H1 (cell line): ENCODE results near the gene GSTO1. TPM values are rescaled to one million over a fixed set of nuclear protein-coding genes. Genes with fewer than 3 reads are reported as not detected.

ENCODE experiments used
- CTCF ChIA-PET: fragments of 300-600 bp; sonication (Branson Sonifier 250); formaldehyde crosslinking; loops from one replicate; lab custom pipeline; 2021; ENCODE audit not compliant: partially characterized antibody; lab: Charles Lee
- POLR2A ChIA-PET: fragments of 300-600 bp; sonication (Branson Sonifier 250); formaldehyde crosslinking; loops from one replicate; lab custom pipeline; 2021; ENCODE audit warnings: inconsistent platforms; ENCODE audit not compliant: partially characterized antibody; lab: Charles Lee
- DNase-seq, 2 experiments: peaks; one replicate each; pipeline versions ENCODE4 v3.0.0 to v3.0.0-alpha.2; 2010 to 2022; ENCODE audit warnings: low spot score in 2 of 2, low read depth in 1 of 2, mixed read lengths in 1 of 2
- FAIRE-seq: peaks from 2 replicates; lab custom pipeline; 2011; peaks lifted over from hg19 to GRCh38; lab: Jason Lieb, UNC
- H2AFZ ChIP-seq: 2 replicates; pipeline ENCODE4 v1.8.1; 2012; ENCODE audit warnings: low read length, inconsistent platforms
- H2AK5ac ChIP-seq: 2 replicates; pipeline ENCODE4 v1.6.1; 2013; ENCODE audit warnings: low read depth, low read length
- H2BK120ac ChIP-seq: replicated peaks from 2 replicates; pipeline ENCODE3; 2013; ENCODE audit warnings: low read depth, low read length, inconsistent platforms
- H2BK12ac ChIP-seq: 2 replicates; pipeline ENCODE4 v1.6.1; 2013; ENCODE audit warnings: low read depth, low read length
- H2BK15ac ChIP-seq: 2 replicates; pipeline ENCODE4 v1.6.1; 2013; ENCODE audit warnings: low read length
- H2BK20ac ChIP-seq: 2 replicates; pipeline ENCODE4 v1.6.1; 2013; ENCODE audit warnings: low read length
- H2BK5ac ChIP-seq: 2 replicates; pipeline ENCODE4 v1.6.1; 2013; ENCODE audit warnings: low read depth, low read length
- H3K14ac ChIP-seq: 2 replicates; pipeline ENCODE4 v1.6.1; 2013; ENCODE audit warnings: inconsistent platforms; ENCODE audit not compliant: insufficient read length
- H3K18ac ChIP-seq: 2 replicates; pipeline ENCODE4 v1.6.1; 2013; ENCODE audit warnings: low read length; ENCODE audit errors: extremely low read depth
- H3K23ac ChIP-seq: 2 replicates; pipeline ENCODE4 v1.6.1; 2013; ENCODE audit warnings: inconsistent platforms; ENCODE audit not compliant: insufficient read length
- H3K23me2 ChIP-seq: 2 replicates; pipeline ENCODE4 v1.6.1; 2013; ENCODE audit warnings: low read depth, low read length
- H3K27ac ChIP-seq: 2 replicates; pipeline ENCODE4 v1.6.1; 2011; ENCODE audit warnings: low read depth, low read length, inconsistent platforms
- H3K27me3 ChIP-seq, 4 experiments: replicated peaks in 1 of 4; 1 replicate in 1 of 4; 2 replicates in 3 of 4; pipeline versions ENCODE4 v1.6.1 to v1.8.1; 2011 to 2013; ENCODE audit warnings: low read length in 3 of 4, mild to moderate bottlenecking in 3 of 4, inconsistent platforms in 2 of 4, mixed read lengths in 2 of 4, moderate library complexity in 1 of 4; ENCODE audit not compliant: control insufficient read depth in 3 of 4, insufficient read depth in 3 of 4; ENCODE audit errors: extremely low read depth in 1 of 4
- H3K36me3 ChIP-seq, 4 experiments: 2 replicates each; pipeline versions ENCODE4 v1.6.1 to v1.8.1; 2011 to 2013; ENCODE audit warnings: mild to moderate bottlenecking in 4 of 4, low read length in 3 of 4, moderate library complexity in 2 of 4, control low read depth in 1 of 4, inconsistent platforms in 1 of 4; ENCODE audit not compliant: insufficient read depth in 4 of 4, control insufficient read depth in 2 of 4
- H3K4ac ChIP-seq: replicated peaks from 2 replicates; pipeline ENCODE3; 2013; ENCODE audit warnings: low read length, low read depth, mixed read lengths, inconsistent platforms; ENCODE audit not compliant: insufficient read length
- H3K4me1 ChIP-seq, 4 experiments: replicated peaks in 1 of 4; 1 replicate in 1 of 4; 2 replicates in 3 of 4; pipeline versions ENCODE4 v1.6.1 to v1.8.1; 2011 to 2013; ENCODE audit warnings: low read length in 3 of 4, inconsistent platforms in 2 of 4, mixed read lengths in 1 of 4; ENCODE audit not compliant: insufficient read depth in 4 of 4, control insufficient read depth in 3 of 4
- H3K4me2 ChIP-seq, 2 experiments: 2 replicates each; pipeline versions ENCODE4 v1.6.1 to v1.8.1; 2011 to 2013; ENCODE audit warnings: low read depth in 2 of 2, low read length in 2 of 2, control low read depth in 1 of 2, inconsistent platforms in 1 of 2, mild to moderate bottlenecking in 1 of 2; ENCODE audit not compliant: insufficient read depth in 1 of 2
- H3K4me3 ChIP-seq, 4 experiments: fragments of 200-600, 300-600 bp in 1 of 4; sonication (generic), shearing (Covaris generic), sonication (Bioruptor Twin) in 1 of 4; 2 replicates each; pipeline versions ENCODE4 v1.5.1 to v1.8.1; 2011 to 2016; ENCODE audit warnings: low read length in 4 of 4, low read depth in 3 of 4, control low read depth in 2 of 4, inconsistent platforms in 2 of 4, mild to moderate bottlenecking in 2 of 4, mixed read lengths in 1 of 4, moderate library complexity in 1 of 4; ENCODE audit not compliant: insufficient read depth in 2 of 4; ENCODE audit errors: extremely low read depth in 1 of 4
- H3K56ac ChIP-seq: replicated peaks from 2 replicates; pipeline ENCODE3; 2013; ENCODE audit warnings: low read depth, mild to moderate bottlenecking, mixed read lengths, low read length, inconsistent platforms; ENCODE audit not compliant: insufficient read length
- H3K79me1 ChIP-seq: 2 replicates; pipeline ENCODE4 v1.6.1; 2013; ENCODE audit warnings: low read depth, low read length, control low read depth
- H3K79me2 ChIP-seq, 2 experiments: 2 replicates each; pipeline versions ENCODE4 v1.6.1 to v1.8.1; 2012 to 2013; ENCODE audit warnings: low read length in 2 of 2, mild to moderate bottlenecking in 2 of 2, inconsistent platforms in 1 of 2; ENCODE audit not compliant: insufficient read depth in 2 of 2, control insufficient read depth in 1 of 2
- H3K9ac ChIP-seq, 4 experiments: replicated peaks in 1 of 4; 1 replicate in 1 of 4; 2 replicates in 3 of 4; pipeline versions ENCODE4 v1.6.1 to v1.8.1; 2011 to 2013; ENCODE audit warnings: low read depth in 3 of 4, low read length in 3 of 4, control low read depth in 2 of 4, mild to moderate bottlenecking in 2 of 4, moderate library complexity in 2 of 4, inconsistent platforms in 1 of 4; ENCODE audit errors: extremely low read depth in 1 of 4
- H3K9me3 ChIP-seq, 2 experiments: 2 replicates each; pipeline versions ENCODE4 v1.6.1 to v1.8.1; 2012 to 2013; ENCODE audit warnings: mild to moderate bottlenecking in 2 of 2, moderate library complexity in 2 of 2, control low read depth in 1 of 2, inconsistent platforms in 1 of 2, low read depth in 1 of 2, low read length in 1 of 2, mixed read lengths in 1 of 2; ENCODE audit not compliant: insufficient read depth in 2 of 2
- H4K20me1 ChIP-seq, 2 experiments: replicated peaks in 1 of 2; 2 replicates each; pipeline versions ENCODE3 to v1.8.1; 2011 to 2013; ENCODE audit warnings: inconsistent platforms in 2 of 2, low read length in 2 of 2, mild to moderate bottlenecking in 1 of 2; ENCODE audit not compliant: insufficient read depth in 2 of 2, control insufficient read depth in 1 of 2
- H4K5ac ChIP-seq: 2 replicates; pipeline ENCODE4 v1.6.1; 2013; ENCODE audit warnings: low read length, low read depth, mixed read lengths, inconsistent platforms; ENCODE audit not compliant: insufficient read length
- H4K8ac ChIP-seq: 2 replicates; pipeline ENCODE4 v1.8.0; 2013; ENCODE audit warnings: mild to moderate bottlenecking, moderate library complexity, low read length, inconsistent platforms; ENCODE audit not compliant: insufficient read depth; ENCODE audit errors: extremely low read depth
- H4K91ac ChIP-seq: replicated peaks from 2 replicates; pipeline ENCODE3; 2013; ENCODE audit warnings: low read length, mixed read lengths, inconsistent platforms; ENCODE audit not compliant: insufficient read length
- CHD1 ChIP-seq: IDR thresholded peaks from 2 replicates; pipeline ENCODE4 v1.6.1; 2012; ENCODE audit warnings: low read depth, low read length, improper control_type of control experiment
- CHD2 ChIP-seq: IDR thresholded peaks from 2 replicates; pipeline ENCODE4 v1.6.1; 2012; ENCODE audit warnings: low read length, improper control_type of control experiment
- CREB1 ChIP-seq: IDR thresholded peaks from 2 replicates; pipeline ENCODE4 v1.6.1; 2012; ENCODE audit warnings: inconsistent platforms
- FOSL1 ChIP-seq: IDR thresholded peaks from 2 replicates; pipeline ENCODE4 v1.6.1; 2011; ENCODE audit warnings: mild to moderate bottlenecking, low read depth, low read length, moderate library complexity; ENCODE audit not compliant: insufficient read depth
- GABPA ChIP-seq: IDR thresholded peaks from 2 replicates; pipeline ENCODE4 v1.6.1; 2011; ENCODE audit warnings: mild to moderate bottlenecking, low read length, moderate library complexity, borderline replicate concordance; ENCODE audit not compliant: insufficient read depth
- GTF2F1 ChIP-seq: IDR thresholded peaks from 2 replicates; pipeline ENCODE4 v1.6.1; 2012; ENCODE audit warnings: low read depth, low read length, improper control_type of control experiment, borderline replicate concordance
- JUND ChIP-seq: IDR thresholded peaks from 2 replicates; pipeline ENCODE4 v1.6.1; 2011; ENCODE audit warnings: mild to moderate bottlenecking, improper control_type of control experiment, low read length
- KDM5A ChIP-seq: fragments of 200-600 bp; IDR thresholded peaks from 2 replicates; pipeline ENCODE4 v1.7.1; 2012; ENCODE audit warnings: mild to moderate bottlenecking, low read length, inconsistent platforms, mixed read lengths
- RXRA ChIP-seq: IDR thresholded peaks from 2 replicates; pipeline ENCODE4 v1.6.1; 2011; ENCODE audit warnings: low read depth, mild to moderate bottlenecking, low read length, moderate library complexity; ENCODE audit not compliant: insufficient read depth
- SAP30 ChIP-seq: fragments of 300-600 bp; sonication (generic); IDR thresholded peaks from 2 replicates; pipeline ENCODE4 v1.7.1; 2012; ENCODE audit warnings: low read length, moderate library complexity, mild to moderate bottlenecking, inconsistent platforms; ENCODE audit not compliant: insufficient read depth, insufficient replicate concordance
- WGBS, 2 experiments: shearing (Covaris generic) in 1 of 2; methylation state at CpG; one replicate each; pipeline versions ENCODE4 v1.1.6 to v1.1.7; 2013 to 2015; ENCODE audit warnings: low lambda C conversion rate in 2 of 2, mixed read lengths in 2 of 2, inconsistent platforms in 1 of 2, low coverage in 1 of 2, missing lambda C conversion rate in 1 of 2; ENCODE audit not compliant: insufficient replicate concordance in 2 of 2, insufficient coverage in 1 of 2, insufficient read length in 1 of 2; ENCODE audit errors: extremely low coverage in 1 of 2, missing lambda C conversion rate in 1 of 2; 5-methylcytosine and 5-hydroxymethylcytosine counted together
- polyA plus RNA-seq, 7 experiments: library from polyadenylated mRNA; depleted of rRNA in 3 of 7; stranded (reverse) in 5 of 7; unstranded in 2 of 7; fragments of >200 nt in 5 of 7; fragments of 200-250 nt in 2 of 7; gene quantifications; 1 replicate in 5 of 7; 2 replicates in 1 of 7; 4 replicates in 1 of 7; pipeline versions ENCODE4 v1.2.1 to v1.2.3, GENCODE V29; 2011 to 2013; ENCODE audit warnings: missing spikeins in 2 of 7, mixed read lengths in 2 of 7
- total RNA-seq: library from RNA; stranded (reverse); fragmentation: NEBNext Ultra II Directional; extraction: Animal tissue kit (Norgen Biotek cat#: 25700); gene quantifications from 2 replicates; pipeline ENCODE4 v1.2.1, GENCODE V29; 2021
- TF ChIP-seq, protein P1 (sequence below), 3 experiments: IDR thresholded peaks; 1 replicate in 2 of 3; 2 replicates in 1 of 3; pipeline versions ENCODE4 v1.5.1 to v1.6.1; 2011; ENCODE audit warnings: low read length in 3 of 3, mild to moderate bottlenecking in 3 of 3, inconsistent platforms in 2 of 3, low read depth in 1 of 3, moderate library complexity in 1 of 3; ENCODE audit not compliant: insufficient read depth in 1 of 3; ENCODE audit errors: control extremely low read depth in 1 of 3

Gene GSTO1
- total and polyA plus RNA-seq, 2 of the 8 experiments (the other 6 are each of a cell fraction or from before 2014, with no cell fraction given): 22.4 to 32.5 TPM

DNA sequence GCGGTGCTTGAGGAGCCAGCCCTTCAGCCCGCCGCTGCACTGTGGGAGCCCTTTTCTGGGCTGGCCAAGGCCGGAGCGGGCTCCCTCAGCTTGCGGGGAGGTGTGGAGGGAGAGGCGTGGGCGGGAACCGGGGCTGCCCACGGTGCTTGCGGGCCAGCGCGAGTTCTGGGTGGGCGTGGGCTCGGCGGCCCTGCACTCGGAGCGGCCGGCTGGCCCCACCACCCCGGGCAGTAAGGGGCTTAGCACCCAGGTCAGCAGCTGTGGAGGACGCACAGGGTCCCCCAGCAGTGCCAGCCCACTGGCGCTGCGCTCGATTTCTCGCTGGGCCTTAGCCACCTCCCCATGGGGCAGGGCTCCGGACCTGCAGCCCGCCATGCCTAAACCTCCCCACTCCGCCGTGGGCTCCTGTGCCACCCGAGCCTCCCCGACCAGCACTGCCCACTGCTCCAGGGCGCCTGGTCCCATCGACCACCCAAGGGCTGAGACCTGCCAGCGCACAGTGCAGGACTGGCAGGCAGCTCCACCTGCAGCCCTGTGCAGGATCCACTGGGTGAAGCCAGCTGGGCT lies 9.5 kb upstream of the GSTO1 start:
- Histone ChIP-seq H3K9ac (no peak overlapping the region), H3K14ac (no peak overlapping the region), H3K56ac (no peak overlapping the region), H2BK20ac (no peak overlapping the region), H3K4me3 (no peak overlapping the region), H2BK5ac (no peak overlapping the region), H3K79me2 (no peaks in the 10 kb centered on the region), H3K27me3 (no peaks in the 10 kb centered on the region), H2BK120ac (no peak overlapping the region), H2BK15ac (no peak overlapping the region), H3K79me1 (no peaks in the 10 kb centered on the region), H4K5ac (no peak overlapping the region), H3K18ac (no peak overlapping the region), H3K23ac (no peak overlapping the region), H3K4me1 (no peaks in the 10 kb centered on the region), H3K4ac (no peak overlapping the region), H2AFZ (no peak overlapping the region), H2AK5ac (no peak overlapping the region), H4K8ac (no peak overlapping the region), H3K4me2 (no peak overlapping the region), H3K27ac (no peak overlapping the region), H3K9me3 (0 out of 4 replicates have a peak, but pooled peaks cover 0 to 5% of the 10 kb centered on the region in 2 experiments), H4K91ac (no peak overlapping the region), H4K20me1 (no peaks in the 10 kb centered on the region), H3K23me2 (no peaks in the 10 kb centered on the region), H2BK12ac (no peak overlapping the region), H3K36me3 (no peaks in the 10 kb centered on the region)
- TF ChIP-seq JUND (no peak), CHD1 (no peak), CREB1 (no peak), GTF2F1 (no peak), FOSL1 (no peak), KDM5A (no peak), SAP30 (no peak), RXRA (no peak), GABPA (no peak), CHD2 (no peak)
- TF ChIP-seq, protein P1, sequence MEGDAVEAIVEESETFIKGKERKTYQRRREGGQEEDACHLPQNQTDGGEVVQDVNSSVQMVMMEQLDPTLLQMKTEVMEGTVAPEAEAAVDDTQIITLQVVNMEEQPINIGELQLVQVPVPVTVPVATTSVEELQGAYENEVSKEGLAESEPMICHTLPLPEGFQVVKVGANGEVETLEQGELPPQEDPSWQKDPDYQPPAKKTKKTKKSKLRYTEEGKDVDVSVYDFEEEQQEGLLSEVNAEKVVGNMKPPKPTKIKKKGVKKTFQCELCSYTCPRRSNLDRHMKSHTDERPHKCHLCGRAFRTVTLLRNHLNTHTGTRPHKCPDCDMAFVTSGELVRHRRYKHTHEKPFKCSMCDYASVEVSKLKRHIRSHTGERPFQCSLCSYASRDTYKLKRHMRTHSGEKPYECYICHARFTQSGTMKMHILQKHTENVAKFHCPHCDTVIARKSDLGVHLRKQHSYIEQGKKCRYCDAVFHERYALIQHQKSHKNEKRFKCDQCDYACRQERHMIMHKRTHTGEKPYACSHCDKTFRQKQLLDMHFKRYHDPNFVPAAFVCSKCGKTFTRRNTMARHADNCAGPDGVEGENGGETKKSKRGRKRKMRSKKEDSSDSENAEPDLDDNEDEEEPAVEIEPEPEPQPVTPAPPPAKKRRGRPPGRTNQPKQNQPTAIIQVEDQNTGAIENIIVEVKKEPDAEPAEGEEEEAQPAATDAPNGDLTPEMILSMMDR (IDR thresholded peaks at IDR 0.05; ENCODE audit: control extremely low read depth in 1 of 3, insufficient read depth in 1 of 3, low read depth in 1 of 3, low read length in 3 of 3): no peak
- DNase-seq (no peak), FAIRE-seq (no peak)
- POLR2A ChIA-PET: interaction anchor here (0.9 kb wide), 1 partner anchor 10 kb away, joined by 3 read pairs; no protein-coding TSS in a partner anchor
- CTCF ChIA-PET: interaction anchor here (0.9 to 1.0 kb wide), 2 partner anchors 212 to 217 kb away, joined by 3 to 4 read pairs; no protein-coding TSS in a partner anchor
- 94% methylated on average over 28 of the region's 34 CpGs; no CpG with 5 or more reads in 1 of the 2 experiments for WGBS, 2 experiments
